Osteoblast (primary cell): ENCODE results near the gene TMEM54. TPM values are rescaled to one million over a fixed set of nuclear protein-coding genes. Genes with fewer than 3 reads are reported as not detected.

Experiments used
- DNase-seq: peaks from one replicate; pipeline ENCODE4 v3.0.0; 2011; ENCODE audit warnings: low spot score, mixed read lengths; ENCODE audit not compliant: insufficient read length; ENCODE audit errors: missing footprints
- H2AFZ ChIP-seq: 2 replicates; pipeline ENCODE4 v1.6.0; 2011; ENCODE audit warnings: mild to moderate bottlenecking, low read length
- H3K27ac ChIP-seq: 2 replicates; pipeline ENCODE4 v1.5.1; 2011; ENCODE audit warnings: mild to moderate bottlenecking, low read depth, low read length, moderate library complexity
- H3K27me3 ChIP-seq: 2 replicates; pipeline ENCODE4 v1.6.0; 2012; ENCODE audit warnings: mild to moderate bottlenecking, control low read depth, inconsistent platforms, low read length, moderate library complexity; ENCODE audit not compliant: insufficient read depth
- H3K36me3 ChIP-seq: 2 replicates; pipeline ENCODE4 v1.5.1; 2011; ENCODE audit warnings: mild to moderate bottlenecking, low read length, control low read depth, moderate library complexity; ENCODE audit not compliant: insufficient read depth
- H3K4me1 ChIP-seq: 2 replicates; pipeline ENCODE4 v1.5.1; 2011; ENCODE audit warnings: mild to moderate bottlenecking, low read length, control low read depth, moderate library complexity; ENCODE audit not compliant: insufficient read depth
- H3K4me2 ChIP-seq: 2 replicates; pipeline ENCODE4 v1.6.0; 2011; ENCODE audit warnings: mild to moderate bottlenecking, low read length; ENCODE audit not compliant: insufficient read depth
- H3K4me3 ChIP-seq: fragments of 200-600 bp; sonication (generic); 3 replicates; pipeline ENCODE4 v1.5.1; 2012; ENCODE audit warnings: mild to moderate bottlenecking, low read length, inconsistent platforms; ENCODE audit not compliant: insufficient read depth
- H3K79me2 ChIP-seq: 2 replicates; pipeline ENCODE4 v1.6.0; 2012; ENCODE audit warnings: mild to moderate bottlenecking, low read length, control low read depth, inconsistent platforms; ENCODE audit not compliant: insufficient read depth
- H3K9me3 ChIP-seq: 2 replicates; pipeline ENCODE4 v1.5.1; 2011; ENCODE audit warnings: low read depth, low read length, control low read depth
- H4K20me1 ChIP-seq: 2 replicates; pipeline ENCODE4 v1.6.0; 2012; ENCODE audit warnings: mild to moderate bottlenecking, low read length, control low read depth; ENCODE audit not compliant: insufficient read depth
- total RNA-seq: library from RNA; depleted of rRNA; stranded (reverse); fragments of >200 nt; gene quantifications from 2 replicates; pipeline ENCODE4 v1.2.3, GENCODE V29; 2012
- TF ChIP-seq, protein P1 (sequence below): IDR thresholded peaks from 2 replicates; pipeline ENCODE4 v1.5.1; 2011; ENCODE audit warnings: mild to moderate bottlenecking, low read depth, low read length, moderate library complexity; ENCODE audit errors: extremely low read depth

Gene TMEM54
- total RNA-seq, 1 donor = 22.4 TPM

GRCh38 chr1:32858136-32858535 lies 43.1 kb downstream of the TMEM54 start:
- Histone ChIP-seq H3K27ac (no peak overlapping the region), H3K4me2 (no peak overlapping the region), H2AFZ (no peak overlapping the region), H3K36me3 (peaks cover 30% of the 10 kb centered on the region), H4K20me1 (no peaks in the 10 kb centered on the region), H3K27me3 (no peaks in the 10 kb centered on the region), H3K79me2 (no peaks in the 10 kb centered on the region), H3K4me3 (no peak overlapping the region), H3K9me3 (no peaks in the 10 kb centered on the region), H3K4me1 (peaks cover 10% of the 10 kb centered on the region)
- no peak for DNase-seq
- TF ChIP-seq, protein P1, sequence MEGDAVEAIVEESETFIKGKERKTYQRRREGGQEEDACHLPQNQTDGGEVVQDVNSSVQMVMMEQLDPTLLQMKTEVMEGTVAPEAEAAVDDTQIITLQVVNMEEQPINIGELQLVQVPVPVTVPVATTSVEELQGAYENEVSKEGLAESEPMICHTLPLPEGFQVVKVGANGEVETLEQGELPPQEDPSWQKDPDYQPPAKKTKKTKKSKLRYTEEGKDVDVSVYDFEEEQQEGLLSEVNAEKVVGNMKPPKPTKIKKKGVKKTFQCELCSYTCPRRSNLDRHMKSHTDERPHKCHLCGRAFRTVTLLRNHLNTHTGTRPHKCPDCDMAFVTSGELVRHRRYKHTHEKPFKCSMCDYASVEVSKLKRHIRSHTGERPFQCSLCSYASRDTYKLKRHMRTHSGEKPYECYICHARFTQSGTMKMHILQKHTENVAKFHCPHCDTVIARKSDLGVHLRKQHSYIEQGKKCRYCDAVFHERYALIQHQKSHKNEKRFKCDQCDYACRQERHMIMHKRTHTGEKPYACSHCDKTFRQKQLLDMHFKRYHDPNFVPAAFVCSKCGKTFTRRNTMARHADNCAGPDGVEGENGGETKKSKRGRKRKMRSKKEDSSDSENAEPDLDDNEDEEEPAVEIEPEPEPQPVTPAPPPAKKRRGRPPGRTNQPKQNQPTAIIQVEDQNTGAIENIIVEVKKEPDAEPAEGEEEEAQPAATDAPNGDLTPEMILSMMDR = no peak

- H3K79me2 ChIP-seq = no peaks in the 10 kb centered on the region
- no peaks in the 10 kb centered on the region for H4K20me1 ChIP-seq
- no peak overlapping the region for H3K27ac ChIP-seq
- H3K4me2 ChIP-seq = no peak overlapping the region
- no peak overlapping the region for H3K4me3 ChIP-seq
- peaks cover under 1% of the 10 kb centered on the region for H3K4me1 ChIP-seq
- TF ChIP-seq, protein P1 = no peak
- peaks cover 36% of the 10 kb centered on the region for H3K36me3 ChIP-seq
- H3K9me3 ChIP-seq = no peaks in the 10 kb centered on the region
- no peak for DNase-seq
- no peaks in the 10 kb centered on the region for H3K27me3 ChIP-seq
- H2AFZ ChIP-seq = no peak overlapping the region
Measured at GRCh38 chr1:32855861-32856617, 45.1 kb downstream of the TMEM54 start.

GRCh38 chr1:32848354-32849063 lies 52.7 kb downstream of the TMEM54 start:
- Histone ChIP-seq H4K20me1 (no peaks in the 10 kb centered on the region), H2AFZ (no peak overlapping the region), H3K4me3 (no peak overlapping the region), H3K36me3 (peaks cover 23% of the 10 kb centered on the region), H3K27me3 (no peaks in the 10 kb centered on the region), H3K4me2 (no peak overlapping the region), H3K27ac (no peak overlapping the region), H3K4me1 (no peaks in the 10 kb centered on the region), H3K9me3 (no peaks in the 10 kb centered on the region), H3K79me2 (no peaks in the 10 kb centered on the region)
- TF ChIP-seq, protein P1 = no peak
- no peak for DNase-seq

Other genes starting within 250 kb of the TMEM54 start
- gene SYNC, start 198.6 kb downstream of the TMEM54 start, total RNA-seq = 129 and 139 TPM in 2 replicates
- 183 and 199 TPM in 2 replicates for gene YARS1, start 84.0 kb downstream of the TMEM54 start, total RNA-seq
- 42.0 and 57.2 TPM in 2 replicates for gene S100PBP, start 83.7 kb downstream of the TMEM54 start, total RNA-seq
- gene FNDC5, start 30.5 kb downstream of the TMEM54 start, total RNA-seq = 0.36 TPM in 1 of 2 replicates, not detected in the other
- gene HPCA, start 14.9 kb downstream of the TMEM54 start, total RNA-seq = not detected in 2 replicates
- gene RNF19B, start 63.4 kb upstream of the TMEM54 start, total RNA-seq = 14.5 and 19.7 TPM in 2 replicates
- gene AK2, start 135.5 kb upstream of the TMEM54 start, total RNA-seq = 89.3 and 139 TPM in 2 replicates
- gene AZIN2, start 179.8 kb upstream of the TMEM54 start, total RNA-seq = 11.8 and 18.8 TPM in 2 replicates